DMS53 (cell line): ENCODE results near the gene RNF212.

Experiments
- DNase-seq: peaks from one replicate; lab custom pipeline; 2025; lab: John Stamatoyannopoulos, UW

RNF212 gene

DNA sequence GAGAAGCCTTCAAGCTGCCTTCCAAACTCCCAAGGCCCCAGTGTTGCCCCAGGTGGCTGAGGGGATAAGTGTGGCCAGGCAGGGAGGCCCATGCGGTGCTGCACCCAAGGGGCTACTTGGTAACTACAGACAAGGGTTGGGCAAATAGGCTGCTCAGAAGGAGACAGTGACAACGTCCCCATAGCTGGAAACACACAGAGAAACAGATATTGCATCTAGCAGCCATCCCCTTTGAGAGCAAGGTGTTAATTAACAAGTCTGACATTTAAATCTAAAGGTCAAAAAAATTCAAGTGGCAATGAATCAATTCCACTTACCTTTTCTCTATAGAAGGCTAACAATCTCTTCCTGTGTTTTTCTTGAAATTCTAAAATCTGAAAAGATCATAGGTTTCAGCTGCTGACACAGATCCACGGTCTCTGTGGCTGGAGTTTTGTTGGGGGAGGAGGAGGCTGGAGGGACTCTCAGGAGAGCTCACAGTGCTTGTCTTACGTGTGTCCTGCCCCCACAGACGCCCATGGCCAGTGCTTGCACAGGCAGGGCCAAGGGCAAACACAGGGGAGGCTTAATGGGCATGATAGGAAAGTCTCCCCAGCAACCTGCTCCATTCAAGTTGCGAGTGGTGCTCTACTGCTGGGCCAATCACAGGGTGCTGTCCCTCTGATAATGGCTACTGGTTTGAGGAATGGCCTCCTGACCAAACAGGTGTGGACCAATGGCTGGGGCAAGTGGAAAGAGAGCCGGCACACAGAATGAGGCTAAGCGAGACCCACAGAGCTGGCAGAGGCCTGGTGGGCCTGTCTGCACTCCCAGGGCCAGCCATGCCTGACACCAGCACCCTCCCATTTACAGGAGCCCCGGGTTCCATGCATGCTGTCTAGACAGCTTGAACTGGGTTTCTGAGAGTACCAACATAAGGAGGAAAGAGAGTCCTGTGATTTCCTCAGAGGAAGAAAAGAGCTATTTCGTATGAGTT, 22.6 kb downstream of the RNF212 start:
- no peak for DNase-seq

DNA sequence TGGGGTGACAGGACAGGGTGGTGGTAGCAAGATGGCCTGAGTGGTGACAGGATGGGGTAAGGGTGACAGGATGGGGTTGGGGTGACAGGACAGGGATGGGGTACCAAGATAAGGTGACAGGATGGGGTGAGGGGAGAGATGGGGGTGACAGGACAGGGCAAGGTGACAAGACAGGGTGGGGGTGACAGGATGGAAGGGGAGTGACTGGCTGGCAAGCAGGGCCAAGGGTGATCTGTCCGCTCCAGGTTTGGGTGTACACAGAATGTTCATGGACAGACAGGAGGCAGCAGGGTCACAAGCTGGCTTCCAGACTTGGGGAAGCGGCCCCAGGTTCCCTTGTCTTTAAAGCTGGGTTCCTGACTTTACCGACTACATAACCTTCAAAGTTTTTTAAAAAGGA, 23.3 kb downstream of the RNF212 start:
- no peak for DNase-seq

DNA sequence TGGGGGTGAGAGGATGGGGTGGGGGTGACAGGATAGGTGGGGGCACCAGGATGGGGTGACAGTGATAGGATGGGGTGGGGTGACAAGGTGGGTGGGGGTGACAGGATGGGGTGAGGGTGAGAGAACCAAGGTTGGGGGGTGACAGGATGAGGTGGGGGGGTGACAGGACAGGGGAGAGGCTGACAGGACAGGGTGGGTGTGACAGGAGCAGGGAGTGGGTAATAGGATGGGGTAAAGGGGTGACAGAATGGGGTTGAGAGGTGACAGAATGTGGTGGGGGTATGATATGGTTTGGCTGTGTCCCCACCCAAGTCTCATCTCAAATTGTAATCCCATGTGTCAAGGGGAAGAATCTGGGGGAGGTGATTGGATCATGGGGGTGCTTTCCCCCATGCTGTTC, 26.0 kb downstream of the RNF212 start:
- DNase-seq = no peak

DNA sequence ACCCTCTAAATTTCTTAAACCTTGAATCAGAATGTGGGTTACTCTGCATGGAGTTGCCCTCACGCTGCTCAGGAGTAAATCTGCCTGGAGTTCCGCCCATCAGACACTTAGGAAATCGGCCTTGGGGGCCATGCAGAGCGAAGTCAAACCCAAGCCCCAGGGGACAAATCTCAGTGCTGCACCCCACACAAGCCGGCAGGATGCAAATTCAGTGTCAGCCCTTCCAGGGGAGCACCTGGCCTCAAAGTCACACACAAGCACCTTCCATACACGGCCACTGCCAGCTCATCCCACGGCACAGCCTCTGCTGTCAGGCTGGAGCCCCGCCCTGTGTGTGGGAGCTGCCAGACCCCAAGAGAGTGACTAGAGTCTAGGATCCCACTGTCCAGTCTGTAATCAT, 27.4 kb downstream of the RNF212 start:
- no peak for DNase-seq

DNA sequence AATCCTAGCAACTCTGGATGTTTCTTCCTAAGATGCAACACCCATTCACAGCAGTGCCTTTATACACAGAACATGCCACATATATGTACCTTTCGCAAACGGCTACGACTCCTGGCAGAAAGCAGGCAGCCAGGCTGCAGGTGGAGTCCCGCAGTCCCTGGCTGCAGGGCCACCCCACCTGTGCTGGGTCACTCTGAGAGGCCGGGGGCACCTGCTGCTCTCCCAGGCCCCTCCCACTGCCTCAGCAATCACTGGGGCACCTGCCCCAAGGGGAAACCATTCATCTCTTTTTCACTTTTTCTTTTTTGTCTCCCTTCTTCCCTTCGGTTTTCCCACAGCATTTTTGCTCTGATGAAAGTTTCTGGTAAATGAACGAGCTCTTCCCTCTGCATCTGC, 28.0 kb downstream of the RNF212 start:
- no peak for DNase-seq

DNA sequence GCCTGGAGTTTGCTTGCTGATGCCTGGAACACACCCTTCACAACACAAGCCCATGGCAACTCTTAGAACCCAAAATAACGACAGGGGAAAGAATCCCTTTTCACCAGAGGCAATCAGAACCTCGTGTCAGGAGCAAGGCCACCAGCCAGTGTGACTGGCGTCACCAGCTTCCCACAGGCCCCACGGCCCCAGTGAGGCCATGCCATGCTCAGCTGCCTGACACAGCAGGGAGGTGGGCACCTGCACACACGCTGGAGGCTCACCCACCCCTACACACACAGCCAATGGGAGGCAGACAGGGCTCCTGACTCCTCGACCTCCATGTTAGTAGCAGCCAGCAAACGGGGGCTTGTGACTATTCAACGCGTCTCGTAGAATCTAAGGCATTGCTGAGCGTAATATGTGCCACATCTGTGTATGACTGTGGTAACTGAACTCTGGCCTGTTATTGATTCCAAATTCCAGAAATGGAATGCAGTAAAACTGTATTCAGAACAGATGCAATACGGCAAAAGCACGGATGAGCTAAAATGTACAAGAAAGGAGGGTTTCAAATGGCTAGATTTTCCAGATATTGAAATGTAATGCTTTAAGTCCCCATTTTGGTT, 28.5 kb downstream of the RNF212 start:
- DNase-seq = no peak

DNA sequence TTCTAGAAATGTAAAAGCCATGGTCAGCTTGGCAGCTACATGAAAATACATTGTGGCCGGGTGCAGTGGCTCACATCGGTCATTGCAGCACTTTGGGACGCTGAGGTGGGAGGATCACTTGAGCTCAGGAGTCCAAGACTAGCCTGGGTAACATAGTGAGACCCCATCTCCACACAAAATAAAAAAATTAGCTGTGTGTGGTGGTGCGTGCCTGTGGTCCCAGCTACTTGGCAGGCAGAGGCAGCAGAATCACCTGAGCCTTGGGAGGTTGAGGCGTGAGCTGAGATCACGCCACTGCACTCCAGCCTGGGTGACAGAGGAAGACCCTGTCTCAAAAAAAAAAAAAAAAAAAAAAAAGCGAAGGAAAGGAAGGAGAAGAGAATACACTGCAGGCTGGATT, 29.0 kb downstream of the RNF212 start:
- DNase-seq = no peak

DNA sequence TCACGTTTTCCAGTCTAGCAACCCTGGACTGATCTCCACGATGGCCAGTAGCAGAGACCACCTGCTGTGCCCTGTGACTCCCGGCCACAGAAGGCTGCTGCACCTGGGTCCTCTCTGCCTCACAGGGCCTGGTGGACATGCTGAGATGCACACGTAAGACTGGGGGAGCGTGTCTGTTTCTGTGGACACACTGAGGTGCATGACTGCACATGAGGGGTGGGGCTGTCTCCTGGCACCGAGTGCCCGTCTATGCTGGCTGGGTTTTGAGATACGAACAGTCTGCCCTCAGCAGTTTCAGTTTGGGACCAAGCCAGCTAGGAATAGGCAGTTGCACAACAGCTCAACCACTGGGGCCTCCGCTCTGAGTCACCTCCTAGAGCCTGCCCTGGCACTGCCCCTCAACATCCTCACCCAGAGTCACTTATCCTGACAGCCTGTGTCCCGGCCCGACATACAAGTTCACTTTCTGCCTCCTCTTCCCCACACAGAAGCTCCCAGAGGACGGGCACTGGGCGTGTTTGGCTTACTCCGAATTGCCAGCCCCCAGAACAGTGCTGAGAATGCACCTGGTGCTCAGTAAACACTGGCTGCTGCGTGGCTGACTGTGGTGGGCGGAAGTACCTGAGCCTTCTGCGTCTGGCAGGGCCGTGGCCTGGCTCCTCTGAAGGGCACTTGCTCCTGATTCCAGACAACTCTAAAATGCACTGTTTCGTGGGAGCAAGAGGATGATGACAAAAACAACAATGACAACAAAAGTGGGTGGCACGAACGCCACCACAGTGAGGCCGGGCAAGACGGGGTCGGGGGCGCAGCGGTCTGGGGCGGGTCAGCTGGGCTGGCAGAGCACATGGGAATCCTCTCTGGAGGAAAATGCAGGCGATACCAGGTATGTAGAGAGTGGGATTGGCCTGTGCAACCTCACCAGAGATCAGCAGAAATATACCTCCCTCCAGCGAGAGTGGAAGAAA, 30.9 kb downstream of the RNF212 start:
- DNase-seq = peak; percentile 94

DNA sequence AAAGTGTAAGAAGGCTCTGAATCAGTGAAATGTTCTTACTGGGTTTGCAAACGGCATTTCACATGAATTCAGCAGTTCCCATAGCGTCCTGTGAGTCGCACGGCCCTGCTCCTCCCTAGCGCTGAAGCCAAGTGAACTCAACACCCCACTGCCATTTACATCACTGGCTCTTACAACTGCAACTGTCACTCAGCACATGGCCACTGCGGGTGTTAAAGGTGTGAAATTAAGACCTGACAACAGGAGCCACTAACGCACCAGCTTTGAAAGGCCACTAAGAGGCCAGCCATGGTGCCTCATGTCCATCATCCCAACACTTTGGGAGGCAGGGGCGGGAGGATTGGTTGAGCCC, 31.7 kb downstream of the RNF212 start:
- DNase-seq = peak; percentile 49

DNA sequence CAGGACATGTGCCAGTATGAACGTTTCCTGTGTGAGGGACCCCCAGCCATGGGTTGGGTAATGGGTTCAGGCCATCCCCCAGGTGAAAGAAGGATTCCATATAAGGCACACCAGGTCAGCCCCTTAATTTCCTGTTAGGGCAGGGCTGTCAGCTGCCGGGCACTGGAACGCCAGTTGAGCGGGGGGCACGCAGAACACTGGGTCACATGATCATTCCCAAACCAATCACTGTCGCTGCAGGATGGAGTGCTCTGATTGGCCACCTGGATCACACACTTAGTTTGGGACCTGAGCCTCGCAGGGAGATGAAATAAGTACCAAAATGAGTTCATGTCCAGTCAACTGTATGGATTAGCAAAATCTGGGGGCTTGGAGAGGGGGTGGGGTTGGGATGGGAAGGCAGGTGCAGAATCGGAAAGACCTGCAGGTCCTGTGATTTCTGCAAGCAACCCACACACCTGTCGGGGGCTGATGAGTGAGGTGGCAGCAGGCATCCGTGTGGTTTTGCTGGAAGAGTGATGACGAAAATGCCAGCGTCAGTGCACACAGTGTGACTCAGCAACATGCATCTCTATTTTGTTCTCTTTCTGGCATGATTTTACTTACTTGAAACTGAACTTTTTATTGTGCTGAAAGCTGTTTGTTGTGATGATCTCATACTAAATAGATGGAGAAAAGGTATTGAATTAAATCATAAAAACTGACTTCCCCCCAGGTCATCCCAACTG, 32.2 kb downstream of the RNF212 start:
- no peak for DNase-seq

DNA sequence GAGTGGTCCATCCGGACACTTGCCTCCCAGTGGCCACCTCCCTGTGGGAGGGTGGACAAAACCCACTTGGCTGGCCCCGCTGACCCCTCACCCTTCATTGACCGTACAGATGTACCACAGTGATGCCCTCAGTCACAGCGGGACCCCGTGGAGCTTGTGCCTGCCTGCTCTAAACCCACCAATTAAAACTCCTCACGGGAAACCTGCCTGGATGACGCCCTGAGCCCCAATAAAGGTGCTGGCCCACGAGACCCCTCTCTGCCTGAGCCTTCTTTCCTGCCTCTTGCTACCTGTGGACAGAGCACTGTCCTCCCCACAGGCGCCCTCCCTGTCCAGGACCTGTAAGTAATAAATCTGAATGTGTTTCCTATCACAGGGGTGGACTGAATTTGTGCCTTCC, 32.9 kb downstream of the RNF212 start:
- no peak for DNase-seq

DNA sequence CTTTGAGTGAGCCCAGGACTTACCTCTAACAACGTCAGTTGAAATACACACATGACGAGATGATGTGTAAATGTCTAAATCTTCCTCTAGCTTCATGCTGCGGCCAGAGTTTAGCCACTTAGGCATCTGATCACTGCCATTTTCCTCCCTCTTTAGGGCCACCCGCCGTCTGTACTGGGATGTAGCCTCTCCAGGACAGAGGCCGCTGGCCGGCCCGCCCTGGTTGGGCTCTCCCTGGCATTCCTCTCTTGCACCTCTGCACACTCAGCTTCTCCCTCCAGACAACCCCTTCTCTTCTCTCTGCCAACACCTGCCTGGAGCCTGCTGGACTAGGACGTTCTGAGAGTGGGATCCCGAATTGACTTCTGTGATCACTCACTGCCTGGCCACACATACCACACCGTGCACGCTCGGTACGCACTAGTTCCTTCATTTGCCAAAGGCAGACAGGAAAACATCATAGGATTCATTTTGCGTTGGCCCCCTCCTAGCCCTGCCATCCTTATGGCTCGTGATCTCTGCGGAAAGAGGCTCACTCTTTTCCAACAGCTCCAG, 33.6 kb downstream of the RNF212 start:
- DNase-seq = no peak

DNA sequence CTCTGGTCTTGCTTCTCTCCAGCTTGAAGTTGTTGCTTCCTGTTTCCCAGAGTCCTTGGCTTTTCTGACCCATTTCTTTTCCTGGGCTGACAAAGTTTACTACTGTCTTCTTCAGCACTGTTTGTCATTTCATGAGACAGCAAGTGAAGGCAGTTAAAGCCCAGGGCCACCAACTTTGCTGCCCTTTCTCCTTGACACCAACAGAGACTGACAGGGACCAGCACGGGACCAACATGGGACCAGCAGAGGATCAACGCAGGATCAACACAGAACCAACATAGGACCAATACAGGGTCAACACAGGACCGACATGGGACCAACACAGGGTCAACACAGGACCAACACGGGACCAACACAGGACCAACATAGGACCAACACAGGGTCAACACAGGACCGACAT, 34.9 kb downstream of the RNF212 start:
- DNase-seq = no peak

DNA sequence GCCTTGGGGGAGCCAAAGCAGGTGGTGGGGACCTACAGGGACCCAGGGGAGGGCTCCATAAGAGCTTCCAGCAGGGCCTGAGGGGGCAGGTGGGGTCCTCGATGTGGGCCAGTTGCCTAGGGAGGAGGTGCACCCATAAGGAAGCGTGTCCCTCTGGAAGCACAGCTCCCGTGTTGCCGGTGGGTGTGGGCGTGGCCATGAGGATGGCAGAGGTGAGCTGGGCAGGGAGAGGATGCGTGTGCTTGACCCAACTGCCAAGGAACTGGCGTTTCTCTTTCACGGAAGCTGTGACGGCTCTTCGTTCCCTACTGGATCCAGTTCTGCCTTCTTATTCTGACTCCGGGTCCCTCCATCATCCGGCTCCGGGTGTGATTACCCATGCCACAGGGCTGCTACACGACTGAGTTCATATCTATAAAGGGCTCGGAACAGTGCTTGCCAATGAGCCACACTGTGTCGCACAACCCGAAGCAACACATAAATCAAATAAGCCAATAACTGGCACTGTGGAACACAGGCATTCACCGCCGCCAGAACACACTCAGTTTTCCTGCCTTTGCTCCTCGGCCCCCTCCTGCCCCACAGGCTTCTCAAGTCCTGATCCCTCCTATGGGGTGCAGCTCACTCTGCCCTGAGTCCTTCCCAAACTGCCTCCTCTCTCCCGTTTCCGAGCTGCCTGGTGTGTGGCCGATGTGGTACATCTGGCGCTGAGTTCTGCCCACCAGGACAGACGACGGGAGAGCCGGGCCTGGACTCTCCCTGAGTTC, 35.5 kb downstream of the RNF212 start:
- DNase-seq = no peak

DNA sequence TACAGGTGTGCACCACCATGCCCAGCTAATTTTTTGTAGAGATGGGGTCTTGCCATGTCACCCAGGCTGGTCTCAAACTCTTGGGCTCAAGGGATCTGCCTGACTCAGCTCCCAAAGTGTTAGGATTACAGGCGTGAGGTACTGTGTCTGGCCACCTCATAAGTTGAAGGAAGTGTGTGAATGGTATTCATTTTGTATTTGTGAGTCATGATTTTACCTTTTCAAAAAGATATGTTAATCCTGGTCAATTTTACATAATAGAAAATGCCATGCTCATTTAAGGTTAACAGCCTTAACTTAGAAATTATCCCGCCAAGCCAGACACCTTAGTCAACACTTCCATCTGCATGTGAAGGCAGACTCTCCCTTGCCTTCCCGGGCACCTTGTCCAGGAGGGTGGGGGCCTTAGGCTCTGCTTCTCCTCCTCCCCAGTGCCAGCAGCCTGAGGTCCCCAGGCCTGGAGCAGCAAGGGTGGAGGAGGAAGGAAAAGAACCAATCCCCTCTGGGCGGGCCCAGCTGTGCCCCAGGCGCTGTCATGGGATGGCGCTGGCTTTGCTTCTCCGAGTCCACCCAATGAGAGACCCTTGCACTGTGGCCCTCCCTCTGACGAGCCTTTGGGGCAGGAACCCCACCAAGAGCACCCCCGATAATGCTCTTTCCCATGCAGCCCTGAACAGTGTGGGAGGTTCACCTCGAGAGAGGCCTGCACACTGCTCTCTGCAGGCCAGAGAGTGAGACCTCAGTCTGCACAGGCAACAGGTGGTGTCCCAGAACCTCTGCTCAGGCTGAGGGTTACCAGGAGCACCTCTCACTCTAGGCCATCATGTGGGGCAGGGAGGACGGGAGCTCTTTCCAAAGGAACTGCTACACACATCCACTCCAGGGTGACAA, 37.3 kb downstream of the RNF212 start:
- no peak for DNase-seq

DNA sequence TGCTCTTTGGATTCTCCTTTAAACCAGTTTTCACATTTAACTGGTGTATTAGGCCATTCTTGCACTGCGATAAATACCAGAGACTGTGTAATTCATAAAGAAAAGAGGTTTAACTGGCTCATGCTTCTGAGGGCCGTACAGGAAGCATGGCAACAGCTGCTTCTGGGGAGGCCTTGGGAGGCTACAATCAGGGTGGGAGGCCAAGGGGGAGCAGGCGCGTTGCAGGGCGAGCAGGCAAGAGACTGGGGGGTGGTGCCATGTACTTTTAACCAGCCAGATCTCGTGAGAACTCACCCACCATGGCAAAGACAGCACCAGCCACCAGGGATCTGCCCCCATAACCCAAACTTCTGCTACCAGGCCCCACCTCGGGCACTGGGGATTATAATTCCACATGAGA, 38.1 kb downstream of the RNF212 start:
- DNase-seq = no peak

DNA sequence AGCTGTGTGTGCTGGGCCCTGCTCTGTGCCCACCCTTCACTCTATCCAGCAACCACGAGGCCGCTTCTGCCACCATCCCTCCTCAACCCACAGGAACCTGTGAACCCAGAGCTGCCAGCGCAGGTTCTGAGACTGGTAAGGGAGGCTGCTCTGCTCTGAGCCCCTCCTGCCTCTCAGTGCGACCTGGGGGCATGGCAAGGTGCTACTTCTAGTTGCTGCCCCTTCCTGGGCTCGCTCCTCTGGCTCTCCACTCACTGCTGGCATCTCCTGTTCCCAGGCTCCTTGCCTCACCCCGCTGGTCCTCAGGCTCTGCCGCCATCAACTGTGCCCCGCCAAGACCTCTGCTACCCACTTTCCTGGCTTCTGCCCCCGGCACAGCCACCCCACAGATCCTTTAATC, 39.3 kb downstream of the RNF212 start:
- no peak for DNase-seq

DNA sequence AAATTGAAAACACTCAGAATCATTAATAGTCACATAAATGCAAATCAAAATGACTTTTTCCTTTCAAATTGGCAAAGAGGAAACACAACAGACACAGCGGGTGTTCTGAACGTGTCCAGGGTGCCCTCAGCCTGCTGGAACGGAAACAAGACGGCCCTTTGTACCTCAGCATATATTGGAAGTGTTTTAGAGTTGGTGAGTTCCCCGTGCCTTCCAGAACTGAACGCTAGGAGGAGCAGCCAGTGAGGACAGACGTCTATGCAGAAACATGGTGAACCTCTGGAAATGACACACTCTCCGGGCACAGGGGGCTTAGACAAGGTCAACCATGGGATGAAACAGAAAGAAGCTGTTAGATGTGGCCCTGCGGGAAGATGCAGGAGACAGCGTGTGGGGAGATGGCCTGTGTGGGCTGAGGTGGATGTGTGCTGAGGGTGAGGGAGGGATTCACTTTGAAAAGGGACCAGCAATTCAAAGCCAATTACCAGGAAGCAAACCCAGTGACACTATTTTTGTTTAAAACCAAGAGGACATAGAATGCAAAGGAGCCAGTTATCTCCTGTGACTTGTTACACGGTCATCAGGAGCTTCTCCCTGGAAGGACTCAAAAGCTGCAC, 40.4 kb downstream of the RNF212 start:
- peak; percentile 90 for DNase-seq

DNA sequence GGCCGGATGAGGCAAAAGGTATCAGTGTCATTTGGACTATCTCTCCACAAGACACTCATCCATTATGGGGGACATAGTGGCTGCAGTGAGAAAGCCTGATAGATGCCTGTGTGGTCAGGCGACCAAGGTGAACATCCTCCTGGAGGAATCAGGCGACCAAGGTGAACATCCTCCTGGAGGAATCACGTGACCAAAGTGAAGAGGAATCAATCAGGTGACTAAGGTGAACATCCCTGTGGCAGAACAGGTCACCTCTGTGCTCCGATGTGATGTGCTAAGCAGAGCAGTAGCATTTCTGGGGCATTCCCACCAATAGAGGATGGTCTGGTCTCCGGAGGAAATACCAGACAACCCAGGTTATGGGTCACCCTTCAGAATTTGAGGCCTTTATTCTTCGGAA, 44.0 kb downstream of the RNF212 start:
- no peak for DNase-seq
